GM19043 (cell line): ENCODE data around the gene PIP5K1A.

Experiments
- ATAC-seq: cut with Tn5 transposase; IDR thresholded peaks from one replicate; pipeline ENCODE4 v1.9.1; 2021; ENCODE audit warnings: low read depth; ENCODE audit not compliant: unreplicated experiment

PIP5K1A gene

DNA sequence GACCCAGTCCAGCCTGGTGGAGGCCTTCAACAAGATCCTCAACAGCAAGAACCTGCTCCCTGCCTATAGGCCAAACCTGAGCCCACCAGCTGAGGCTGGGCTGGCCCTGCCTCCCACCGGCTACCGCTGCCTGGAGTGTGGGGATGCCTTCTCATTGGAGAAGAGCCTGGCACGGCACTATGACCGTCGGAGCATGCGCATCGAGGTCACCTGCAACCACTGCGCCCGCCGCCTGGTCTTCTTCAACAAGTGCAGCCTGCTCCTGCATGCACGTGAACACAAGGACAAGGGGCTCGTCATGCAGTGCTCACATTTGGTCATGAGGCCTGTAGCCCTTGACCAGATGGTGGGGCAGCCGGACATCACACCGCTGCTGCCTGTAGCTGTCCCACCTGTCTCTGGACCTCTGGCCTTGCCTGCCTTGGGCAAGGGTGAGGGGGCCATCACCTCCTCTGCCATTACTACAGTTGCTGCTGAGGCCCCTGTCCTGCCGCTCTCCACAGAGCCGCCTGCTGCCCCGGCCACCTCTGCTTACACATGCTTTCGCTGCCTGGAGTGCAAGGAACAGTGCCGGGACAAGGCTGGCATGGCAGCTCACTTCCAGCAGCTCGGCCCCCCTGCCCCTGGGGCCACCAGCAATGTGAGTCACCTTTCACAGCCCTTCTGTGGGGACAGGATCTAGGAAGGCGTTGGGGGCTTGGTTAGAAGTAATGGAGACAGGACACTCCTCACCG is 89.6 kb downstream of the PIP5K1A start:
- ATAC-seq, result no peak

DNA sequence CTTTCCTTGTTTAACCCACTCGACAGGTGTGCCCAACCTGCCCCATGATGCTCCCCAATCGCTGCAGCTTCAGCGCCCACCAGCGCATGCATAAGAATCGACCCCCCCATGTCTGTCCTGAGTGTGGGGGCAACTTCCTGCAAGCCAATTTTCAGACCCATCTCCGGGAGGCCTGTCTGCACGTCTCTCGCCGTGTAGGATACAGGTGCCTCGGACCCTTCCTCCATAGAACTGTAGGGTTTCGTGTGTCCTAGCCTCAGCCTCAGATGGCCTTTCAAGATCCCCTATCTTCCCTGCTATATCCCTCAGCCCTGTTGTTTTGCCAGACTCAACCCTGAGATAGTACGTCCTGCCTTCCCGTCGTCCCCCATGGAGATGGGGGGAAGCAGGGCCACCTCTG is 90.2 kb downstream of the PIP5K1A start:
- ATAC-seq, result no peak

DNA sequence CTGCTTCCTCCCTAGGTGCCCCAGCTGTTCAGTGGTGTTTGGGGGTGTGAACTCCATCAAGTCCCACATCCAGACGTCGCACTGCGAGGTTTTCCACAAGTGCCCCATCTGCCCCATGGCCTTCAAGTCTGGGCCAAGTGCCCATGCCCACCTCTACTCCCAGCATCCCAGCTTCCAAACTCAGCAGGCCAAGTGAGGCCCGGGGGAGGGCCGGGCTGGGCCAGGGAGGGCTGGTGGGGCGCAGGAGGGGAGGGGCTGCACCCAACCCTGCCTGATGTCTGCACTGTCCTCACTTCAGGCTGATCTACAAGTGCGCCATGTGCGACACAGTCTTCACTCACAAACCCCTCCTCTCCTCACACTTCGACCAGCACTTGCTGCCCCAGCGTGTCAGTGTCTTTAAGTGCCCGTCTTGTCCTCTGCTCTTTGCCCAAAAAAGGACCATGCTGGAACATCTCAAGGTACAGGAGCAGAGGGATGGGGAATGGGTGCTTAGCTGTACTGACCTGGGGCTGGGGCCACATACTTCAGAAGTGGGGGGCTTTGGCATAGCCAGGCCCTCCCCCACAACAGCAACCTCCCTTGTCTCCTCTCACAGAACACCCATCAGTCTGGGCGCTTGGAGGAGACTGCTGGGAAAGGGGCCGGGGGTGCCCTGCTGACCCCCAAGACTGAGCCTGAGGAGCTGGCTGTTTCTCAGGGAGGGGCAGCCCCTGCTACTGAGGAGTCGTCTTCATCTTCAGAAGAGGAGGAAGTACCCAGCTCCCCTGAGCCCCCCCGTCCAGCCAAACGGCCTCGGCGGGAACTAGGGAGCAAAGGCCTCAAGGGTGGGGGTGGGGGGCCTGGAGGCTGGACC is 91.0 kb downstream of the PIP5K1A start:
- no peak for ATAC-seq

DNA sequence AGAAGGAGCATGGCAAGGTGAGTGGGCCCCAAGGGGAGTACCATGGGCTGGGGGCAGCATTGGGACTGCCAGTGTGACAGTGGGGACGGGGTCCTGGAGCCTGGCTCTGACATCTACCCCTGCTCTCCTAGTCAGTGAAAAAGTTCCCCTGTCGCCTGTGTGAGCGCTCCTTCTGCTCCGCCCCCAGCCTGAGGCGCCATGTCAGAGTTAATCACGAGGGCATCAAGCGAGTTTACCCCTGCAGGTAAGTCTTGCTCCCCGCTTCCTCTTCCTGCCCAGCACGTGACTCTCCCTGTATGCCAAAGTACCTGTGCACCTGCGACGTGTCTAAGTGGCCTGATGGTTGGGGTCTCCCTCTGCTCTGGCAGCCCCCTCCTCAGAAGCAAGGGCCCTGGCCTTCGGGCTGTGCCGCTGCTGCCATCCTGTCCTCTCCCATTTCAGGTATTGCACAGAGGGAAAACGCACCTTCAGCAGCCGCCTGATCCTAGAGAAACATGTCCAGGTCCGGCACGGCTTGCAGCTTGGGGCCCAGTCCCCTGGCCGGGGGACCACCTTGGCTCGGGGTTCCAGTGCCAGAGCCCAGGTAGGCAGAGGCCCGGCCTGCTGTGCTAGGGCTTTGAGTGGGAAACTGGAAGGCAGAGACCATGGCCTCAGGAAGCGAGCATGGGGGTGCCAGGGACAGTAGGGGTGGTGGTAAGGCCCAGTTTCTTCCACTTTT is 91.8 kb downstream of the PIP5K1A start:
- ATAC-seq, result no peak

DNA sequence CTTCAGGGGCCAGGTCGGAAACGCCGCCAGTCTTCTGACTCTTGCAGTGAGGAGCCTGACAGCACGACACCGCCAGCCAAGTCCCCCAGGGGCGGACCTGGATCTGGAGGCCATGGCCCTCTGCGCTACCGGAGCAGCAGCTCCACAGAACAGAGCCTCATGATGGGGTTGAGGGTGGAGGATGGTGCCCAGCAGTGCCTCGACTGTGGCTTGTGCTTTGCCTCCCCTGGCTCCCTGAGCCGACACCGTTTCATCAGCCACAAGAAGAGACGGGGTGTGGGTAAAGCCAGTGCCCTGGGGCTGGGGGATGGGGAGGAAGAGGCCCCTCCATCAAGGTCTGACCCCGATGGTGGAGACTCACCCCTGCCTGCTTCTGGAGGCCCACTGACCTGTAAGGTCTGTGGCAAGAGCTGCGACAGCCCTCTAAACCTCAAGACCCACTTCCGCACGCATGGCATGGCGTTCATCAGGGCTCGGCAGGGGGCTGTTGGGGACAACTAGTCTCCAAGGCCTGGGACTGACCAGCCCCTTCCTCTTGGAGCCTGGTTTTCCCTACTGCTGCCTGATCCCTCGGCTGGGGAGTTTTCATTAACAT is 92.5 kb downstream of the PIP5K1A start:
- no peak for ATAC-seq

DNA sequence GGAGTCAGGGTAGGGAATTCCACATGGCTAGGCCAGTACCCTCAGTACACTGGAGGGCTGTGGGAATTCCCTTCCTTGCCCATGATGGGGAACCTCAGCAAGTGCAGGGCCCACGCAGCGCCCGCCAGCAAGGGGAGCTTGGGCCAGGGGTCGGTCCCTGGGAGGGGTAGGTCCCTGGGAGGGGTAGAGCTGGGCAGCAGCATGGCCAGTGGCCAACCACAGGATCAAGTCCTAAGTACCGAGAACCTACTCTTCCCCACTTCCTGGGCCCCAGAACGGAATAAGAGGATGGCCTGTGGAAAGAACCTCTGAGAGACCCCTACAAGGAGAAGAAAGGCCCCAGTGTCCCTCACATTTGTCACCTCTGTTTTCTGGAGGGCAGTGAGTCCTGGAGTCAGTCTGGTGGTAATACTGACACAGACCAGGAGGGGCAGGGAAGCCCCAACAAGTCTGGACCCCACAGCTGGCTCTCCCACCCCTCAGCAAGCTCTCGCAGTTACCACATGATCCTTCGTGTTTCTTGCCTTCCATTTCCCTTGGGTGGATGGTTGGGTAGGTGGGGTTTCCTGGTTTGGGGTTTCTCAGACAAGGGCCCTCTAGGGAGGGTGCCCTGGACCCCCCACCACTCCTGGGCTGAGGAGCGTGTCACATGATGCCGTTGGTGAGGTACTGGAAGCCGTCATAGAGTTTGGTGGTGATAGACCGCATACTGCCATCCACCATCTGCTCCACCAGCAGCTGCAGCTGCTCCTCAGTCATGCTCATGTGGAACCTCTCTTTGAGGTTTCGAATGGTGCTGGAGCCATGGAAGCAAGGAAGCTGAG is 94.1 kb downstream of the PIP5K1A start:
- no peak for ATAC-seq

DNA sequence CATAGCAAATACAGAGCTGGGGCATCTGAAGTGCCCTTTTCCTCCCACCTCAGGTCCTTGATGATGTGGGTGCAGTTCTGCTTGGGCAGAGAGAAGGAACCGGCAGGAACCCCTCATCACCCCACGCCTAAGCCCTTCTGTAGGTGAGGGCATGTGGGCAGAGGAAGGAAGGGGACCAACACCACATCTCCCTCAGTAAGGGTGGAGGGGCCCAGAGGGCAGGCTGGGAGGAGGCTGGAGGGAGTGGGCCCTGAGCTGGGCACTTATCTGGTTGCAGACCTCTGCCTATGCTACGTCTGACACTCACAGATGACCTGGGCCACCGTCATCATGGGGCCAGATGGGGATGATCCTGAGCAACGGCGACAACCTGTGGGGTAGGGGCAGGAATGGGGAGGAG is 94.7 kb downstream of the PIP5K1A start:
- ATAC-seq, result no peak

DNA sequence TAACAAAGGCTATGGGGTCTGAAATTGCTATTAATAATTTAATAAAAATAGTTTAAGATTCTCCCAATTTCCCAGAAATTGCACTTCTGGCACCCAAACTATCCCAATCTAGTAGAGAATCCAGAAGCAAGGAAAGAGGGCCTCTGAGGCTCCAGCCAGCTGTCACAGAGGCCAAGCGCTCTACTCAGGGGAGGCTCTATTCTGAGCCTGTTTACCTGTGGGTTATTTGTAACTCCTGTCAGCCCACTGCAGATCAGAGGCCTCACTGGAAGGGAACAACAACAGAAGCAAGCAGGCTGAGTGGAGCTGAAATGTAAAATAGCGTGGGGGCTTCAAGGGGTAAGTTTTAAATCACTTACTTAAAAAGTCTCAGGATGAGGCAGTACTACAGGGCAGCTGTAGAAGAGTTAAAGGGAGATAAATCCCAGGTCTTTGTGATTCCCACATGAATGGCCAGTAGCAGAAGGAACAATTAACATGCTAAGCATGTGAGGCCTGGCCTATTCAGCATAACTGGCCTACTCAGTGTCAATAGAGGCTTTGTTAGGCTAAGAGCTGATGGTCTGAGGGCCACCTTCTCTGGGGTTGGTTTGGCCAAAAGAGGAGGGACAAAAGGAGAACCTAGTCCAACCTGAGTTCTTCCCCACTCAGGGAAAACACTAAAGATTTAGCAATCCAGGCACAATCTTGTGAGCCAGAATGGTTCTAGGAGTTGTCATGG is 96.5 kb downstream of the PIP5K1A start:
- ATAC-seq, result no peak
